PC-3 (cell line): ENCODE results near the gene GIGYF2.

Source experiments
- CTCF ChIP-seq: fragments of 300-600 bp; sonication (generic); conservative IDR thresholded peaks from 2 replicates; pipeline ENCODE4 v1.5.1; 2017; ENCODE audit warnings: antibody characterized with exemption, low read depth, mild to moderate bottlenecking, low read length
- EZH2 ChIP-seq: fragments of 300-600 bp; sonication (generic); IDR thresholded peaks from one replicate; pipeline ENCODE4 v1.6.1; 2017; ENCODE audit warnings: antibody characterized with exemption, mild to moderate bottlenecking, low read length; ENCODE audit not compliant: unreplicated experiment

- TF ChIP-seq CTCF, result no peak
- no peak for TF ChIP-seq EZH2
These were observed 160.0 kb downstream of the GIGYF2 start for GRCh38 chr2:232857158-232857563.
